ENCODE data around the gene MEIKIN. TPM values are rescaled to one million over a fixed set of nuclear protein-coding genes. Genes with fewer than 3 reads are reported as not detected.
"Not testable (repeated sequence)": the region's sequence is repeated elsewhere in the genome, so short reads cannot be mapped to it uniquely, and the experiment has no call there.

Gene MEIKIN
- polyA plus RNA-seq, 3 donors = not detected

GRCh38 chr5:131845828-131846227 lies 99.6 kb downstream of the MEIKIN start:
- H3K27ac ChIP-seq (ENCODE audit: low read depth, low read length) = no peak overlapping the region

GRCh38 chr5:131842971-131843370 lies 102.5 kb downstream of the MEIKIN start:
- H3K27ac ChIP-seq (ENCODE audit: low read depth, low read length) = not testable (repeated sequence)
- 82 to 94% (median 85%) methylated on average over 1 of the region's 1 CpG for WGBS, 3 donors

GRCh38 chr5:131832702-131833101 lies 112.8 kb downstream of the MEIKIN start:
- H3K27ac ChIP-seq (ENCODE audit: low read depth, low read length) = not testable (repeated sequence)
- WGBS, 3 donors = 88 to 96% (median 96%) methylated on average over 2 of the region's 2 CpGs

GRCh38 chr5:131825404-131826013 lies 120.0 kb downstream of the MEIKIN start:
- no peak overlapping the region for H3K27ac ChIP-seq (ENCODE audit: low read depth, low read length)
- 68 to 80% (median 79%) methylated on average over 2 of the region's 2 CpGs for WGBS, 3 donors

GRCh38 chr5:131824631-131825030 lies 120.8 kb downstream of the MEIKIN start:
- no peak overlapping the region for H3K27ac ChIP-seq (ENCODE audit: low read depth, low read length)
- WGBS, 3 donors = 97 to 100% (median 97%) methylated on average over 1 of the region's 1 CpG

- H3K27ac ChIP-seq (ENCODE audit: low read depth, low read length) = no peak overlapping the region
- 86 to 94% (median 88%) methylated on average over 1 of the region's 1 CpG for WGBS, 3 donors
Observed at GRCh38 chr5:131821221-131821620, 124.2 kb downstream of the MEIKIN start.

GRCh38 chr5:131818001-131818724 lies 127.3 kb downstream of the MEIKIN start:
- WGBS, 3 donors = 77 to 85% (median 77%) methylated on average over 2 of the region's 2 CpGs
- no peak overlapping the region for H3K27ac ChIP-seq (ENCODE audit: low read depth, low read length)

GRCh38 chr5:131814990-131815389 lies 130.5 kb downstream of the MEIKIN start:
- H3K27ac ChIP-seq (ENCODE audit: low read depth, low read length) = no peak overlapping the region
- WGBS, 3 donors = 67 to 71% (median 69%) methylated on average over 2 of the region's 2 CpGs

- no peak overlapping the region for H3K27ac ChIP-seq (ENCODE audit: low read depth, low read length)
- WGBS, 3 donors = 76 to 80% (median 79%) methylated on average over 4 of the region's 4 CpGs
Observed at GRCh38 chr5:131812371-131813160, 132.9 kb downstream of the MEIKIN start.

GRCh38 chr5:131810510-131811249 lies 134.8 kb downstream of the MEIKIN start:
- H3K27ac ChIP-seq (ENCODE audit: low read depth, low read length) = no peak overlapping the region
- 6 to 19% (median 8%) methylated on average over 3 of the region's 3 CpGs for WGBS, 3 donors

GRCh38 chr5:131796793-131797693 lies 148.4 kb downstream of the MEIKIN start, which contains the start of gene FNIP1:
Gene FNIP1 (minus strand): TSS chr5:131797017. CDS start chr5:131796921, 96 bp downstream.
- H3K27ac ChIP-seq (ENCODE audit: low read depth, low read length) = peak within 1 kb of the TSS; percentile 81
- 0% methylated on average over 70 to 79 of the region's 79 CpGs for WGBS, 3 donors

- WGBS, 3 donors = 1% methylated on average over 42 to 56 of the region's 56 CpGs
- peak overlapping the region; percentile 81 for H3K27ac ChIP-seq (ENCODE audit: low read depth, low read length)
Observed at GRCh38 chr5:131795879-131796792, 149.3 kb downstream of the MEIKIN start.

GRCh38 chr5:131795228-131795627 lies 150.2 kb downstream of the MEIKIN start:
- H3K27ac ChIP-seq (ENCODE audit: low read depth, low read length) = no peak overlapping the region
- WGBS, 3 donors = 29 to 38% (median 36%) methylated on average over 6 of the region's 6 CpGs

GRCh38 chr5:131794586-131794985 lies 150.9 kb downstream of the MEIKIN start:
- 63 to 75% (median 69%) methylated on average over 4 of the region's 4 CpGs for WGBS, 3 donors
- no peak overlapping the region for H3K27ac ChIP-seq (ENCODE audit: low read depth, low read length)

- WGBS, 3 donors = 96 to 98% (median 96%) methylated on average over 2 of the region's 2 CpGs
Observed at GRCh38 chr5:131792896-131793295, 152.6 kb downstream of the MEIKIN start.

GRCh38 chr5:131791866-131792265 lies 153.6 kb downstream of the MEIKIN start:
- H3K27ac ChIP-seq (ENCODE audit: low read depth, low read length) = no peak overlapping the region
- 100% methylated on average over 2 to 6 of the region's 6 CpGs for WGBS, 3 donors

More at GRCh38 chr5:131792896-131793295, 152.6 kb downstream of the MEIKIN start:
- no peak overlapping the region for H3K27ac ChIP-seq (ENCODE audit: low read depth, low read length)

GRCh38 chr5:131790550-131790949 lies 154.9 kb downstream of the MEIKIN start:
- WGBS, 3 donors = 95 to 96% (median 96%) methylated on average over 2 of the region's 2 CpGs
- no peak overlapping the region for H3K27ac ChIP-seq (ENCODE audit: low read depth, low read length)

All from adipose tissue (tissue), 3 donors.